ENCODE results near the gene SDK2.

The SDK2 gene

DNA sequence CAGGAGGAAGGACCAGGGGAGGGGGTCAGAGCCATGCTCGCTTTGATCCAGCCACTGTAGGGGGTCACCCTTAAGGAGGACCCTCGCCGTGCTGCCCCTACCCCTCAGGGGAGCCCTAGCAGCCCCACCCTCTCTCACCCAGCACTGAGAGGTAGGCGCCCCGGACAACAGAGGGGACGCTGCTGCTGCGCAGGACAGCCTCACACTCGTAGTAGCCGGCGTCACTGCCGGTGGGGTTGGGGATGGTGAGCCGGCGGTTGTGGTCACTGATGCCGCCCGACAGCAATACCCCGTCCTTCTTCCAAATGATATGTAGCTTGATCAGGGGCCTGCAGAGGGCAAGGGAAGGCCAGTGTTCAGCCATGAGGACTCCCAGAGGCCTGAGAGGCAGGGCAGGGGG lies 206.4 kb downstream of the SDK2 start:
- DNase-seq = no peak

DNA sequence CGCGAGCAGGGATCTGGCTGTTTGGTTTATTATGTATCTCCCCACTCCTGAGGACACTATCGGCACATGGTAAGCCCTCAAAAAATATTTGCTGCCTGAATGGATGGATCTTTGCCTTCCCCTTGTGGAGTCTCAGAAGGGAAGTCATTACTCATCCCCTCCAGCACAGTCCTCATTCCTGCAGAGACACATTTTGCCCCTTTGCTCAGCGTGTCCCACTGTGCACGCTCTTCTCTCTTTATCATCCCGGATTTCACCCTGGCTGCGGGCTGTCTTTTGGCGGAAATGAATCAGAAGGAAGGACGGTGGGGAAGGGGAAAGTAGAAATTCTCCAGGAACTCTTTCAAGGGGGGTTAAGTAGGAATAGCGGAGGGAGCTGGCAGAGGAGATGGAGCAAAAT lies 207.3 kb downstream of the SDK2 start:
- no peak for DNase-seq

DNA sequence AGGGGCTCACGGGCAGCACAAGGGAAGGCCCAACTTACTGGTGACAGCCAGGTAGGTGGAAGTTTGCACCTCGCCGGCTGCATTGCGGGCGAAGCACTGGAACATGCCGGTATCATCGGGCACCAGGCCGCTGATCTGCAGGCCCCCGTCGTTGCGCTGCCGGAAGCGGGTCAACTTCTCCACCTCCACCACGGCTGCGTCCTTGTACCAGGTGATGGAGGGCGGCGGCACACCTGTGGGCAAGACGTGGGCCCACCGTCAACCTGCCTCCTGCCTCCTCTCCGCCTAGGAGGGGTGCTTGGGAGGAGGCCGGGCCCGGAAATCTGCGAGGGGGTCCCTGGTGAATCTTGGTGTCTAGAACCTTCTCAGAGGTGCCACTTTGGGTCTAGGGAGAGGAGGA lies 208.8 kb downstream of the SDK2 start:
- DNase-seq = no peak

DNA sequence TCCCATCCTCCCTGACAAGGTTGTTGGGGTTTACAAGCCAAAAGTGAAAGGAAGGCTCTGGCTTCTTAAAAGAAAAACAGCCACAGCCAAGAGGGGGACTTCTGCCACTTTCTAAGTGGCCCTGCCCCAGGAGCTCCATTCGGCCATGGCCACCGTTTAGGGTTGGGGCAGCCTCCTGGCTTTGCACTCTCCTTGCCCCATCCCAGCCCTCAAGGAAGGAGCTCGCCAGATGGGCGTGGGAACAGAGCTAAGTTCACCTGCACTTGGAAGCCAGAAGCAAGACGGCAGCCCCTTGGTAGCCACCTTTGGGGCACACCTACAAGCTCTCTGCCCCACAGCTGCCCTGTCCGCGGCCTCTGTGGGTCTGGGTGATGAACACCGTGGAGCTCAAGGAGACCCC lies 210.1 kb downstream of the SDK2 start:
- no peak for DNase-seq

DNA sequence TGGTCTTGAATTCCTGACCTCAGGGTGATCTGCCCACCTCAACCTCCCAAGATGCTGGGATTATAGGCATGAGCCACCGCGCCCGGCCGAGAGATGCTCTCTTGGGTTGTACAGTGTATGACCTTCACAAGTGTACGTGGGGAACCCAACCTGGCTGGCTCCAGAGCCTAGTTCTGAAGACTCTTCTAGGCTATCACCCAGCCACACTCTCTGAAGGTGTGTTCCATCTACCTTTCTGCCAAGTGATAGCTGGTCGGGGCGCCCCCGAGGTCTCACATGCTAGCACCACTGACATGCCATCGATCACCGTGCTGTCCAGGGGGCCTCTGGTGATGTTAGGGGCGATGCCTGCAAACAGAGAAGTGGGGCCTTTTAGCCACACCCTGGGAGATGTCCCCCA lies 210.7 kb downstream of the SDK2 start:
- no peak for DNase-seq

DNA sequence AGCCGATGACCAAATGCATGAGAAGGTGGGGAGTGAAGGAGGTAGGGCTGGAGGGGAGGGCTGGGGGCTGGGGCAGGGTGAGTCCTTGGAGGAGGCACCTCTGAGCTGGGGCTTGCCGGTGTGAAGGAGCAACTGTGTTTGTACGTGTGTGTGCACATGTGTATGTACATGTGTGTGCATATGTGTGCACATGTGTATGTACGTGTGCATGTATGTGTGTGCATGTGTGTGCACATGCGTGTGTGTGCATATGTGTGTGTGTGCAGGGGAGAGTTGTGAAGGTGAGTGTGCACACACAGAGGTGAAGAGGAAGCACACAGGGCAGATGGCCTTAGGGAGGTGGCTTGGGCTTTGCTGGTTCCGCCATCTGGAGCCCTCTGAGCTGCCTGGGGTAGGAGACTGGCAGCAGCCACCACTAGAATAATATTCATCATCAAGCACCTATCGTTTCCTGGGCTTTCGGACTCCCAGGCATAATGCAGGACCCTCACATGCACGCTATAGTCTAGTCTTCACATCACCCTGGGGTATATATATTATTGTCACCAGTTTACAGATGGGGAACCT lies 211.5 kb downstream of the SDK2 start:
- DNase-seq = no peak

DNA sequence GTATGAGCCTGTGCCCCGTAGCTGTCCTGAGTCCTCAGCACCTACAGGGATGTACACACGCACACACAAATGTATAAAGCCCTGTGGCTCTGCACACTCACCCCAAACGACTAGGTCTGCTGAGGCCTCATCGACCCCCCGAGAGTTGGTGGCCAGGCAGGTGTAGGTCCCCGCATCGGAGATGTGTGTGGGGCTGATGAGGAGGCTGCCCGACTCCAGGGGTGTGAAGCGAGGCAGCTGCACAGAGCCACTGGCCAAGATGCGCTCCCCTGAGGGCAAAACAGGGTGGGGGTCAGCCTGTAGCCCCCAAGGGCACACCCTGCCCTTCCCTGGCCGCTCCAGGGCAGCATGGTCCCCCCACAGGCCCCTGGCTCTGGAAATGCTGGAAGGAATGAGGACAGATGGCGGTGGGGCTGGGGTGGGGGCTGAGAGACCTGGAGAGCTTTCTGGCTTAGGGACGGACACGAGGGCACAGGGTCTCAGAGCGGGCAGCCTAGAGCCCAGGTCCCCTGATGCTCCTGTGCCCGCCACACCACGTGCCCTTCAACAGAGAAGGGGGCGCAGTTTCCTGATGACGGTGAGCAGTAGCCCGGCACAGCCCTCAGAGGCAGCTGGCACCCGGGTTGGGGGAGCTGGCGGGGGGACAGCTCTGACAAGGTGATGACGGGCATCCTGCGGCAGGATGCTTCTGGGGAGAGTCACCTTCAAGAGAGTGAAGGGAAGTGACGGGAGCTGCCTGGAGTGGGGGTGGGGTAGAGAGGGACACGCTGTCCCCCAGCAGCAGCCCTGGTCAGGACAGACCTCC lies 212.6 kb downstream of the SDK2 start:
- no peak for DNase-seq

DNA sequence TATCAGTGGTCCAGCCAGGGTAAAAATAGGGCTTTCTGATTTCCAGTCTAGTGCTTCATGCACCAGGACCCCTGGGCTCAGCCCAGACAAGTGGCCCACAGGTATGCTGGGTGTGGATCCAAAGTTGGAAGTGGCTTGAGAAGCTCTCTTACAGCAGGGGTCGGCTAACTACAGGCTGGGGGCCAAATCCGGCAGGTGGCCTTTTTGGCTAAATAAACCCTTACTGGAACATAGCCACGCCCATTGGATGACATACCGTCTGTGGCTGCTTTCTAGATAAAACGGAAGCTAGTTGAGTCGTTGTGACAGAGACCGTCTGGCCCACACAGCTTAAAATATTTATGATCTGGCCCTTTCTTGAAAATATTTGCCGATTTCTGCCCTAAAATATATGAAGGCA lies 213.4 kb downstream of the SDK2 start:
- no peak for DNase-seq

DNA sequence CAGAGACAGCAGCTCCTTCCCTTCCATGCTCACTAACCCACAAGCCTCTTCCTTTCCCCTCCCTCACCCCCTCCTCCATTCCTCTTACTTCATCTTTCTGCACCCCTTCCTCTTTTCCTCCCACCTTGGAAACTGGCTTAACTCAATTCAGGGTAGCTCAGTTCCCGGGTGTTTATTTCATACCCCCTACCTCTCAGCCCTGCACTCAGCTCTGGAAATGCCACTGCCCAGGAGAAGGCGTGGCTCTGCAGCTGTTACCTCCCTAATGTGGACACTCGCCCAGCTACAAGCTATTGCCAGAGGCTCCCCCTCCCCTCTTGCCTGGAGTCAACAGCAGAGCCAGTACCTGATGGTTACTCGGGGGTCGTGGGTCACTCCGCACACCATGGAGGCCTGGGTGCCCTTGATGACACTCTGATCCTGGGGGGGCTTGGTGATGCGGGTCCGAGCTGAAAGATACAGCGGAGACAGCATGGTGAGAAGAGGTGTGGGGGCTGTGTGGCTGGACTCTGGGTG lies 214.0 kb downstream of the SDK2 start:
- no peak for DNase-seq

DNA sequence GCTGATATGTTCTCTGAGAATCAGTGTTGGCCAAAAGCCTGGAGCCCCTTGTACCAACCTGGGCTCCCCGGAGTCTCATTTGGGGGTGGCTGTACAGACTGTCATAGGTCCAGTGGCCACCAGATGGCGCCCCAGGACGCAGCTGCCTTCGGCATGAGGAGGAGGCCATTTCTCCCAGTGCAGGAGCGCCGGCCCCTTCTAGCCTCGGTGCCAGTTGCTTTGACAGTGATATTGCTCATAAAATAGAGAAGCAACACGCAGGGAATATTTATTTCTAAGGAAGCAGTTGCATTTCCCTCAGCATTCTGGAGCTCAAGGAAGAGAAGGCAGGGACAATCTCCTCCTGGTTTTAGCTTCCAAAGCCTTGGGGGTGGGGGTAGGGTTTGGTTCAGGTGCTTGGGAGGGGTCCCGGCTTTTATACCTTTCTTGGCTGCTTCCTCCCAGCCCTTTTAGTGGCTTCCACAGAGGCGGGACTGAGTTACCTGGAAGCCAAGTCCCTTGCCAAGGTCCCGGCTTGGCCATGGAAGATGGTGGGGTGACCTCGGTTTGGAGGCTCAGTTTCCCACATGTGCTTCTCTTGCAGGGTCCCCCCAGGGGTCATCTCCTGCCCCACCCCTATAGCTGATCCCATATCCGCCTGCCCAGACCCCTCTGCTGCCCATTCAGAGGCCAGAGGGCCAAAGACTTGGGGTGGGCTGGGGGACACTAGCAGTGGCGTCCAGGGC lies 214.6 kb downstream of the SDK2 start:
- DNase-seq = peak; percentile 71 to 79

DNA sequence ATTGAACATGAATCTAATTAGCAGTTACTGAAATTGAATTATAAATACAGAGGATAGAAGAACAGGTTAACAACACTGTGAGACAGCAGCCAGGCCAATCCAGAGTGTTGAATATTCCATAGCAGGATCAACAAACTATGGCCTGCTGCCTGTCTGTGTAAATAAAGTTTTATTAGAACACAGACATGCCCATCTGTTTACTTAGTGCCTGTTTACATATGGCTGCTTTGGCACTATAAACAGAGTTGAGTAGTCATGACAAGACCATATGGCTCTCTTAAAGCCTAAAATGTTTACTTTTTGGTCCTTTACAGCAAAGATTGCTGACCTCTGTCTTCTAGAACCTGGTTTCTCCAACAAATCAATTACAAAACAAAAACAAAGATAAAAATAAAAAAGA lies 217.0 kb downstream of the SDK2 start:
- DNase-seq = no peak

DNA sequence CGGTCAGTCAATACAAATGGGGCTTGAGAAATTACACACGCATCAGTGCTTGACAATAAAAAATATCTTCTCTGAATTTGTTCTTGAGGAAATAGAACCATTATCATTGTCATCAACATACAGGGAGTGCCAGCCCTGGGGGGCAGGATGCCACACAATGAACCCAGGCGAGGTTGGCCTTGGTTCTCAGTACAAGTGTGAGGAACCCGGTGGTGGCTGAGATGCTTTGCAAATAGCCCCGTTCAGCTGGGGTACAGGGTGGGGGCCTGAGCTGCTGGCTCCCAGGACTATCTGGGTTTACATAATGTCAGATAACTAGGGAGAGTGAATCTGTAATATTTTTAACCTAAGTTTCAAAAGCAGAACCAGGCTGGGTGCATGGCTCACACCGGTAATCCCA lies 219.7 kb downstream of the SDK2 start:
- DNase-seq = no peak

DNA sequence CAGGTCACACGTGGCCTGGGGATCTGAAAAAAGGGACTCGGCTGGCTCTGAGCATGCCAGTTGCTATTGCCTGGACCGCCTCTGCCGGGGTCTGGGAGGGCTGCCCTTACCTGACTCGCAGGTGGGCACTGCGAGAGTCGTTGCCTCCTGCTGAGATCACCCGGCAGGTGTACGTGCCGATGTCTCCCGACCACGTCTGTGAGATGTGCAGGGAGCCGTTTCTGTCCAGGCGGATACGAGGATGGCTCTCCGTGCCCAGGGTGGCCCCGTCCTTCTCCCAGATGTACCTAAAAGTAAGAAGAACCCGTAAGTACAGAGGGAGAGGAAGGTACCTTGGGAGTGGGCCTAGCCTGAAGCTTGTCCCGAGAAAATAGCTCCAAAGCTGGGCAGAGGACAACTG lies 220.4 kb downstream of the SDK2 start:
- no peak for DNase-seq

DNA sequence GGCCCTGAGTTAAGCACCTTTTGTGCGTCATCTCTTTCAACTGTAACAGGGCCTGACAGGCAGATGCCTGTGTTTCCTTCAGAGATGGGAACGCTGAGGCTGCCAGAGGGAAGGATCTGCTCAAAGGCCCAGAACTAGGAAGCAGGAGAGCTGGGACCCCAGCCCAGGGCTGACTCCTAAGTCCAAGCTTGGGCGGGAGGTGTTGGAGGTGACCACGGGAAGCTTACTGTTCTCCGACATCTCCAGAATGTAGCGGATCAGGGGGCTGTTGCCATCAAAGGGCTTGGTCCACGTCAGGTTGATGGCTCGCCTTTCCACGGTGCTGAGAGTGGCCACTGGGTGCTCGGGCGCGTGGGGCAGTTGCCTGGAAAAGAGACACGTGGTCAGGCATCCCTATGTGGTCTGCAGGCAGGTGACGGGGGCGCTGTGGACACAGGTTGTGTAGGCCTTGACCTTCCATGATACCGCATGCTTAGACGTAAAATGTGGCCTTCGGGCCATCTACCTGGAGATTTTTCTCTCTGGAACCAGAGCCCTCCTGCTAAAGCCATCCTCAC lies 221.0 kb downstream of the SDK2 start:
- no peak for DNase-seq

DNA sequence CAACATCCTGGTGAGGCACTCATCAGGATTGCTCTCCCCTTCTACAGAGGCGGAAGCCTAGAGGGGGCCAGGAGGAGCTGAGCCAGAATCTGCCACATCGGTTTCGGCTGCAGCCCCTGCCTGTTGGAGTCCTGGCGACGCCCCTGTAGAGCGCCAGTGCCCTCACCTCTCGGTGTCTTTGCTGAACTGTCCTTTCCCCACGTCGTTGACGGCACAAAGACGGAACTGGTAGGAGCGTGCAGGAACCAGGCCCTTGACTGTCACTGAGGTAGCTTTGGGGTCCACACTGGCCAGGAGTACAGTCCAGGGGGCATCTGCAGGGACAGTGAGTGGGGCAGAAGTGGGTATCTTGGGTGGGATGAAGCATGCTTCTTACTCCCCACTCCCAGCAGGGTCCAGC lies 222.1 kb downstream of the SDK2 start:
- DNase-seq = no peak

DNA sequence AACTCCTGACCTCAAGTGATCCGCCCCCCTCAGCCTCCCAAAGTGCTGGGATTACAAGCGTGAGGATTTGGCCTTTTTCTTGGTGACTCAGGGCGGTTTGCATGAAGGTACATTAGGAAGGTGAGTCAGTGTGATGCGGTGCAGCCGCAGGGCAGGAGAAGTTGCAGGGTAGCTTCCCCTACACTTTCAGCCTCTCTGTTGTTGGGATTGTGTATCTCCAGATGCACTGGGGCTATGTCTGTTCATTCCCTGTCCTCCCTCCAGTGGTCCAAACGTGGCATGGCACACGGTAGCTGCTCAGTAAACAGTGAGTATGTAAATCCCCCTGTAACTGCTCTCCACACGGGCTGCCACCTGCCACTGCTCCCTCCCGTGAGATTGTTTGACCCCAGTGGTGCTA lies 223.3 kb downstream of the SDK2 start:
- DNase-seq = no peak

DNA sequence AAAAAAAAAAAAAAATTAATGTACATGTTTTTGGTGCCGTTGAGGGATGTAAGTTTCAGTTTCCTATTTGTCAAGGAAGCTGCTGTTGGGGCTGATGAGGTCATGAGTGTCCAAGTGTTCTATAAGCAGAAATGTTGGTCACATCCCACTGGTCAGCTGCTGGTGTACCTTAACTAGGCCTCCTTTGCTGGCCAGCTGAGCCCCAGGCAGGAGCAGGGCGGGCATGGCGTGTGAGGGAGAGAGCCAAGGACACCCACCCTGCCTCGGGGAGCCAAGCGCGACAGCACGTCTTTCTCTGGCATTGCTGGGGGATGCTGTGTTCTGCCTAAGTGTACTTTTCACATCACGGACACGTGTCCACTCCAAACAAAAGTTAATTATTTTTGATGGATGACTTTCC lies 224.4 kb downstream of the SDK2 start:
- DNase-seq = no peak

DNA sequence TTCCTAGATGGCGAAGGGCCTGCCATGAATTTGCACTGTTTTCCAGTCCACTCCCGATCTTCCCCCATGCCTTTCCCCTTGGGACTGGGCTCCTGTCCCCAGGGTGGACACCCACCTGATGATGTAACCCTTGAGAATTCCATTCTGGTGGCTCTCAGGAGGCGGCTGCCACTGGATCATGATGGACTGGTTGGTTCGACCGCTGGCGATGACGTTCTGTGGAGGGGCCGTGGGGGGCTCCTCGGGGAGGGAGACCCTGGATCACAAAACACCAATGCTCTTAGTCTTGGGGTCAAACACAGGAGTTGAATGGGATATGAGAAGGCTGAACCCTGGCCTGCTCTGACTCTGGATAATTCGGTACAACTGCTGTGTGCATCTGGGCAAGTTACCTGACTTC lies 225.2 kb downstream of the SDK2 start:
- no peak for DNase-seq

DNA sequence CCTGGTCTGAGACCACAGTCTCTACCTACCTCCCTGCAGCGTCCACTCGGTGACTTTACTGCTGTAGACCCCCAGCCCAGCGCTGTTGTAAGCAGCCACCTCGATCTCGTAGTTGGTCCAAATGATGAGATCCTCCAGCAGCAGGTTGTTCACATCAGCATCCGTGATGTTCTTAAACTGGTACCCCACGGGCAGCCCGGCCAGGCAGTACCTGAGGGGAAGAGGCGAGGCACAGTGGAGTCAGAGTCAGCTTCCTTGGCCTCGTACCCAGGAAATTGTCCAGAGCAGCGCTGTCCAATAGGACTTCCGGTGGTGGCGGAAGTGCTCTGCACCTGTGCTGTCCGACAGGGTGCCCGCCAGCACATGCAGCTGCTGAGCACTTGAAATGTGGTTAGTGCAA lies 228.5 kb downstream of the SDK2 start:
- no peak for DNase-seq

DNA sequence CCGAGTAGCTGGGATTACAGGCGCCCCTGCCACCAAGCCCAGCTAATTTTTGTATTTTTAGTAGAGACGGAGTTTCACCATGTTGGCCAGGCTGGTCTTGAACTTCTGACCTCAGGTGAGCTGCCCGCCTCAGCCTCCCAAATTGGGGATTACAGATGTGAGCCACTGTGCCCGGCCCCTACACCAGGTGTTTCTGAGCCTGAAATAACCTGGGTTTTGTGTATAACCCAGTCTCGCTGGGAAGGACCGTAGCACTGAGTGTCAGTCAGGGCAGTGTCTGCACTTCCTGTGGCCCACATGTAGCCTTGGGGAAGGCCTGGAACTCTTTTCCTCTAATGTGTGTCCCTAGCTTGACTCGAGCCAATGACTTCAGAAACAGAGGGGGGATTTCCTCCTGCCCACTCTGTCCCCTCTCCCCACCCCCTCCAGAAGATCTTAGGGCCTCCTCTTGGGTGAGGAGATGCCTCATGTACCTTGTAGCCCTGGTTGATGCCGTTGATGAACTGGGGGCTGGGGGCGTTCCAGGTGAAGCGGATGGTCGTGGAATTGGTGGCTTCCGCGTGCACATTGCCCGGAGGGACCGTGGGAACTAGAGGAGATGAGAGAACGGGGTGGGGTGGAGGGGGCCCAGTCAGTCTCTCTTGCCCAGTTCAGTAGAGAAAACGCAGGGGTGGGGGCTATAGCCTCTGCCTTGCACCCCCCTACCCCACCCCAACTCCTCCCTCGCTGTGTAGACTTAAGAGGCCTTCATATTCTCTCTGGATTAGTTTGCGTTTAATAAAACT lies 229.9 kb downstream of the SDK2 start:
- DNase-seq = no peak

DNA sequence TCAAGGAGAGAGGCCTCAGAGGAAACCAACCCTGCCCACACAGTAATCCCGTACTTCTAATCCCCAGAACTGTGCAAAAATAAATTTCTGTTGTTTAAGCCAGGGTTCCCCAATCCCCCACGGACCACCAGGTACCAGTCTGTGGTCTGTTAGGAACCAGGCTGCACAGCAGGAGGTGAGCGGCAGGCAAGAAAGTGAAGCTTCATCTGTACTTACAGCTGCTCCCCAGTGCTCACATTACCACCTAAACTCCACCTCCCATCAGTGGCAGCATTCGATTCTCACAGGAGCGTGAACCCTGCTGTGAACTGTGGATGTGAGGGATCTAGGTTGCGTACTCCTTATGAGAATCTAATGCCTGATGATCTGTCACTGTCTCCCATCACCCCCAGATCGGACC lies 231.3 kb downstream of the SDK2 start:
- no peak for DNase-seq

DNA sequence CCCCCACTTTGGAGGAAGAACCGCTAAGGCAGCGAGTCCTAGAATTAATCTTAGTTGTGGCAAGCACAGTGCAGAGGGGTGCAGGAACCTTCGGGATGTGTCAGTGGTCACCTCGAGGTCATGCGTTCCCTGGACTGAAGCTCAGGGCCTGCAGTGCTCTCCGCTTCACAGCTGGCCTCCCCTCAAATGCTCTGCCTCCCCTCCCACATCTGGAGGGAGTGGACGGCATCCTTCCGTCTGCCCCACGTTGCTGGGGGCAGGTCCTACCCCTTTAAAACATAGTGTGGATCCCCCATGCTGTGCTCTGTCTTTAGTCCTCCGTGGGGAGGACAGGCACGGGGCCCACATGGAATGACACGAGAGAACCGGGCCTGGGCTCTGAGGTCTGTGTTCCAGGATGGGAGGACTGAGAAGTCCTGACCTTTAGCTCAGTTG lies 232.9 kb downstream of the SDK2 start:
- no peak for DNase-seq

Data from hippocampal formation (tissue), 2 donors.